ENCODE measurements around the gene PANK4.

DNA sequence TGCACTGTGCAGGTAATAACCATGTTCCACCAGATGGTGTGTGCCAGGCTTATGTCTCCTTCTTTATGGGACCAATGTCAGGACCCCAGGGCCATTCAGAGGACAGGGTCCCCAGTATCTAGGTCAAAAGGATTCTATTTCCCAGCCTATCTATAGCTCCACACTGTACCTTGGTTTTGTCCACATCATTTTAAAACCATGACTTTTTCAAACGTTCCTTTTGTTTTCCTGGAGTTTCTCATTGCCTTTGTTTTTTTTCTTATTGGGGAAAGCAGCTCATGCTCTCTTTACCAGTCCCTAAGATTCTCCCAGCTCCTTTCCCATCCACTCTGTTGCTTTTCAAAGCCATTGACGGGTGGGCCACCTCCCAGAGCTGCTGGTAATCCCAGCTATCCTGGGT is 37.7 kb downstream of the PANK4 start:
- TF ChIP-seq ZBTB7A (IDR thresholded peaks at IDR 0.05; ENCODE audit: low read depth): no peak
- no peak for TF ChIP-seq EP300 (IDR thresholded peaks at IDR 0.05; ENCODE audit: borderline replicate concordance)
- no peak for TF ChIP-seq TCF12 (IDR thresholded peaks at IDR 0.05; ENCODE audit: low read depth)
- TF ChIP-seq, protein P1, sequence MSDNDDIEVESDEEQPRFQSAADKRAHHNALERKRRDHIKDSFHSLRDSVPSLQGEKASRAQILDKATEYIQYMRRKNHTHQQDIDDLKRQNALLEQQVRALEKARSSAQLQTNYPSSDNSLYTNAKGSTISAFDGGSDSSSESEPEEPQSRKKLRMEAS (IDR thresholded peaks at IDR 0.05): no peak
- no peak for TF ChIP-seq YY1 (IDR thresholded peaks at IDR 0.05; ENCODE audit: low read depth)
- TF ChIP-seq RAD21 (IDR thresholded peaks at IDR 0.05; ENCODE audit: low read depth): no peak
- TF ChIP-seq CEBPB (IDR thresholded peaks at IDR 0.05): no peak
